ENCODE results near the gene SMS.

Gene SMS

GRCh38 chrX:22039541-22039940 lies 99.0 kb downstream of the SMS start:
- DNase-seq (ENCODE audit: low read depth) = no peak

GRCh38 chrX:22040184-22040583 lies 99.7 kb downstream of the SMS start:
- no peak for DNase-seq (ENCODE audit: low read depth)

- no peak for DNase-seq (ENCODE audit: low read depth)
Measured at GRCh38 chrX:22041907-22042530, 101.5 kb downstream of the SMS start.

GRCh38 chrX:22043872-22044271 lies 103.4 kb downstream of the SMS start:
- no peak for DNase-seq (ENCODE audit: low read depth)
